Activated B cell treated with CpG ODN at 0.5 μM for 24 hours (primary cell): ENCODE measurements around the gene SRRT. TPM values are rescaled to one million over a fixed set of nuclear protein-coding genes. Genes with fewer than 3 reads are reported as not detected.

Experiments
- ATAC-seq: fragments of 200-7000 bp; cut with Tn5 transposase; one replicate; pipeline ENCODE4 v1.10.0; 2021; ENCODE audit warnings: low read depth, mild to moderate bottlenecking, moderate library complexity
- CTCF ChIA-PET: fragments of 350-600 bp; sonication (Branson Sonifier 250); formaldehyde crosslinking; loops from one replicate; lab custom pipeline; 2021; ENCODE audit warnings: antibody characterized with exemption; lab: Charles Lee
- POLR2A ChIA-PET: fragments of 350-600 bp; sonication (Branson Sonifier 250); formaldehyde crosslinking; loops from one replicate; lab custom pipeline; 2021; ENCODE audit warnings: antibody characterized with exemption; lab: Charles Lee
- DNase-seq: peaks from one replicate; pipeline ENCODE4 v3.0.0; 2022
- H3K27ac Mint-ChIP-seq: one replicate; pipeline ENCODE4 v1.8.0; 2020; ENCODE audit warnings: mixed read lengths
- H3K27me3 Mint-ChIP-seq: one replicate; pipeline ENCODE4 v1.8.0; 2021; ENCODE audit warnings: mixed read lengths
- H3K36me3 Mint-ChIP-seq: one replicate; pipeline ENCODE4 v1.8.0; 2021; ENCODE audit warnings: low read depth, mixed read lengths
- H3K4me1 Mint-ChIP-seq: one replicate; pipeline ENCODE4 v1.8.0; 2021; ENCODE audit warnings: mixed read lengths
- H3K4me3 Mint-ChIP-seq: one replicate; pipeline ENCODE4 v1.8.0; 2020; ENCODE audit warnings: mild to moderate bottlenecking, mixed read lengths
- H3K9me3 Mint-ChIP-seq: one replicate; pipeline ENCODE4 v1.8.0; 2020; ENCODE audit warnings: mixed read lengths
- CTCF ChIP-seq: fragments of 200-600 bp; IDR thresholded peaks from one replicate; pipeline ENCODE4 v1.8.0; 2022; ENCODE audit warnings: antibody characterized with exemption, mild to moderate bottlenecking
- intact Hi-C: fragments of 100-400 bp; cut with micrococcal nuclease; formaldehyde crosslinking; loops from one replicate; pipeline ENCODE4 v1.15.1; 2024
- total RNA-seq: library from RNA; stranded (reverse); gene quantifications from 2 replicates; pipeline ENCODE4 v1.2.3, GENCODE V29; 2022

The SRRT gene
- total RNA-seq, 1 donor from 2014 or later = 244 TPM

- peaks cover 21% of the 10 kb centered on the region for H3K4me1 Mint-ChIP-seq
- ChIA-PET CTCF (no interaction called here), POLR2A (no interaction called here)
- H3K4me3 Mint-ChIP-seq = no peak overlapping the region
- DNase-seq (no peak), ATAC-seq (no peak)
- no peak overlapping the region for H3K27ac Mint-ChIP-seq
- no peak for TF ChIP-seq CTCF
- peaks cover 40% of the 10 kb centered on the region for H3K36me3 Mint-ChIP-seq
- intact Hi-C loops = no loop called here
- H3K9me3 Mint-ChIP-seq = no peaks in the 10 kb centered on the region
- H3K27me3 Mint-ChIP-seq = no peaks in the 10 kb centered on the region
Measured at GRCh38 chr7:100855515-100855914, 19.4 kb upstream of the SRRT start.

GRCh38 chr7:100856871-100857282, 18.0 kb upstream of the SRRT start:
- Mint-ChIP-seq H3K4me3 (no peak overlapping the region), H3K27ac (no peak overlapping the region), H3K9me3 (no peaks in the 10 kb centered on the region), H3K36me3 (peaks cover 52% of the 10 kb centered on the region), H3K27me3 (no peaks in the 10 kb centered on the region), H3K4me1 (peaks cover 18% of the 10 kb centered on the region)
- POLR2A ChIA-PET = no interaction called here
- DNase-seq (no peak), ATAC-seq (no peak)
- intact Hi-C loops = no loop called here
- CTCF ChIA-PET = no interaction called here
- no peak for TF ChIP-seq CTCF

GRCh38 chr7:100859856-100860255, 15.0 kb upstream of the SRRT start:
- no peak for DNase-seq
- no peak overlapping the region for H3K27ac Mint-ChIP-seq
- no peak overlapping the region for H3K4me3 Mint-ChIP-seq
- CTCF ChIA-PET = no interaction called here
- H3K4me1 Mint-ChIP-seq = no peaks in the 10 kb centered on the region
- intact Hi-C loops = no loop called here
- POLR2A ChIA-PET = no interaction called here
- no peaks in the 10 kb centered on the region for H3K9me3 Mint-ChIP-seq
- peaks cover 73% of the 10 kb centered on the region for H3K36me3 Mint-ChIP-seq
- no peaks in the 10 kb centered on the region for H3K27me3 Mint-ChIP-seq
- ATAC-seq = no peak
- TF ChIP-seq CTCF = no peak

GRCh38 chr7:100860702-100861615, 13.9 kb upstream of the SRRT start:
- Mint-ChIP-seq H3K4me1 (peaks cover 4% of the 10 kb centered on the region), H3K36me3 (peaks cover 64% of the 10 kb centered on the region), H3K27ac (no peak overlapping the region), H3K4me3 (no peak overlapping the region), H3K27me3 (no peaks in the 10 kb centered on the region), H3K9me3 (no peaks in the 10 kb centered on the region)
- POLR2A ChIA-PET = no interaction called here
- DNase-seq (no peak), ATAC-seq (no peak)
- intact Hi-C loops = no loop called here
- CTCF ChIA-PET = interaction anchor here (1.3 kb wide), 1 partner anchor 9 kb away, joined by 3 read pairs; the partner anchor contains the start of gene SLC12A9
- TF ChIP-seq CTCF = no peak

GRCh38 chr7:100861616-100861985, 13.3 kb upstream of the SRRT start:
- CTCF ChIA-PET = interaction anchor here (1.3 kb wide), 1 partner anchor 9 kb away, joined by 3 read pairs; the partner anchor contains the start of gene SLC12A9
- Mint-ChIP-seq H3K4me1 (peaks cover 7% of the 10 kb centered on the region), H3K36me3 (peaks cover 64% of the 10 kb centered on the region), H3K9me3 (no peaks in the 10 kb centered on the region), H3K27me3 (no peaks in the 10 kb centered on the region), H3K27ac (no peak overlapping the region), H3K4me3 (no peak overlapping the region)
- TF ChIP-seq CTCF = no peak
- POLR2A ChIA-PET = no interaction called here
- ATAC-seq = no peak
- intact Hi-C loops = no loop called here
- no peak for DNase-seq
